ENCODE measurements around the gene OTX1.

OTX1 gene

GRCh38 chr2:63047321-63048279 lies 3.0 kb upstream of the OTX1 start:
- peak; percentile 85 for DNase-seq

- DNase-seq: no peak
Observed at GRCh38 chr2:63048367-63049171, 2.1 kb upstream of the OTX1 start.

- DNase-seq: peak; percentile 86
Observed at GRCh38 chr2:63049211-63049969, 1.2 kb upstream of the OTX1 start.

GRCh38 chr2:63049970-63050333 lies 678 bp upstream of the OTX1 start:
- peak; percentile 81 for DNase-seq

- peak; percentile 70 for DNase-seq
Observed at GRCh38 chr2:63051042-63051794, 588 bp downstream of the OTX1 start.

- peak; percentile 63 for DNase-seq
Observed at GRCh38 chr2:63051795-63052333, 1.2 kb downstream of the OTX1 start.

- DNase-seq: peak; percentile 64
Observed at GRCh38 chr2:63052411-63053080, 1.9 kb downstream of the OTX1 start.

- peak; percentile 63 for DNase-seq
Observed at GRCh38 chr2:63053081-63053888, 2.7 kb downstream of the OTX1 start.

- DNase-seq: peak; percentile 79
Observed at GRCh38 chr2:63053889-63054602, 3.4 kb downstream of the OTX1 start.

GRCh38 chr2:63054841-63055225 lies 4.2 kb downstream of the OTX1 start:
- no peak for DNase-seq

- peak; percentile 72 for DNase-seq
Observed at GRCh38 chr2:63055226-63056106, 4.8 kb downstream of the OTX1 start.

GRCh38 chr2:63056107-63057050 lies 5.7 kb downstream of the OTX1 start:
- DNase-seq: peak; percentile 82

GRCh38 chr2:63057249-63058143 lies 6.9 kb downstream of the OTX1 start:
- DNase-seq: peak; percentile 75

- DNase-seq: peak; percentile 87
Observed at GRCh38 chr2:63058144-63058920, 7.7 kb downstream of the OTX1 start.
